Fibroblast of upper back skin (primary cell): Measurements from ENCODE around the gene CHCHD6.
A peak's percentile ranks its signal among the peaks of the same experiment; 100 is the strongest.

Experiments
- DNase-seq: peaks from one replicate; pipeline ENCODE4 v3.0.0-alpha.2; 2013

The CHCHD6 gene

GRCh38 chr3:126706631-126707030, 2.6 kb downstream of the CHCHD6 start:
- peak; percentile 6 for DNase-seq

GRCh38 chr3:126711121-126711760, 7.2 kb downstream of the CHCHD6 start:
- DNase-seq, result peak; percentile 57

GRCh38 chr3:126713199-126713598, 9.2 kb downstream of the CHCHD6 start:
- no peak for DNase-seq

- DNase-seq, result no peak
These were observed 10.3 kb downstream of the CHCHD6 start for GRCh38 chr3:126714276-126714900.

GRCh38 chr3:126714921-126715320, 10.9 kb downstream of the CHCHD6 start:
- no peak for DNase-seq

- DNase-seq, result no peak
These were observed 11.4 kb downstream of the CHCHD6 start for GRCh38 chr3:126715432-126715831.

- DNase-seq, result no peak
These were observed 12.0 kb downstream of the CHCHD6 start for GRCh38 chr3:126716057-126716456.

- DNase-seq, result no peak
These were observed 14.8 kb downstream of the CHCHD6 start for GRCh38 chr3:126718561-126719445.

GRCh38 chr3:126720596-126720995, 16.6 kb downstream of the CHCHD6 start:
- DNase-seq, result no peak

- DNase-seq, result no peak
These were observed 17.2 kb downstream of the CHCHD6 start for GRCh38 chr3:126721246-126721645.

GRCh38 chr3:126723237-126723636, 19.2 kb downstream of the CHCHD6 start:
- no peak for DNase-seq

- DNase-seq, result no peak
These were observed 19.8 kb downstream of the CHCHD6 start for GRCh38 chr3:126723801-126724200.

- DNase-seq, result no peak
These were observed 24.6 kb downstream of the CHCHD6 start for GRCh38 chr3:126728680-126729079.

GRCh38 chr3:126730376-126730775, 26.3 kb downstream of the CHCHD6 start:
- DNase-seq, result no peak

GRCh38 chr3:126731044-126731443, 27.0 kb downstream of the CHCHD6 start:
- no peak for DNase-seq

- DNase-seq, result no peak
These were observed 28.4 kb downstream of the CHCHD6 start for GRCh38 chr3:126732281-126733060.

- no peak for DNase-seq
These were observed 29.0 kb downstream of the CHCHD6 start for GRCh38 chr3:126733061-126733430.

- DNase-seq, result no peak
These were observed 30.2 kb downstream of the CHCHD6 start for GRCh38 chr3:126734106-126734723.

- DNase-seq, result no peak
These were observed 33.5 kb downstream of the CHCHD6 start for GRCh38 chr3:126737527-126737926.

GRCh38 chr3:126742057-126742456, 38.0 kb downstream of the CHCHD6 start:
- no peak for DNase-seq

GRCh38 chr3:126743350-126743749, 39.3 kb downstream of the CHCHD6 start:
- no peak for DNase-seq

- no peak for DNase-seq
These were observed 39.7 kb downstream of the CHCHD6 start for GRCh38 chr3:126743781-126744180.
